HG03175 (cell line): ENCODE measurements around the gene HSD17B1.
"Not testable (repeated sequence)": the region's sequence is repeated elsewhere in the genome, so short reads cannot be mapped to it uniquely, and the experiment has no call there.

Experiments
- ATAC-seq: cut with Tn5 transposase; IDR thresholded peaks from one replicate; pipeline ENCODE4 v1.9.1; 2021; ENCODE audit warnings: mild to moderate bottlenecking, moderate library complexity; ENCODE audit not compliant: unreplicated experiment

Gene HSD17B1

GRCh38 chr17:42545755-42546505, 6.8 kb upstream of the HSD17B1 start:
- ATAC-seq, result not testable (repeated sequence)

GRCh38 chr17:42547001-42547461, 5.7 kb upstream of the HSD17B1 start:
- ATAC-seq, result no peak

GRCh38 chr17:42547698-42548069, 5.0 kb upstream of the HSD17B1 start:
- no peak for ATAC-seq

GRCh38 chr17:42548070-42548837, 4.5 kb upstream of the HSD17B1 start:
- ATAC-seq, result peak; percentile 61

GRCh38 chr17:42548993-42549755, 3.5 kb upstream of the HSD17B1 start:
- no peak for ATAC-seq

- no peak for ATAC-seq
These were observed 567 bp downstream of the HSD17B1 start for GRCh38 chr17:42553161-42553818.

- no peak for ATAC-seq
These were observed 1.1 kb downstream of the HSD17B1 start for GRCh38 chr17:42553866-42554249.

GRCh38 chr17:42554250-42555121, 1.8 kb downstream of the HSD17B1 start:
- ATAC-seq, result peak; percentile 82

GRCh38 chr17:42555122-42555622, 2.4 kb downstream of the HSD17B1 start:
- no peak for ATAC-seq

- ATAC-seq, result not testable (repeated sequence)
These were observed 3.4 kb downstream of the HSD17B1 start for GRCh38 chr17:42555961-42556617.

- no peak for ATAC-seq
These were observed 6.4 kb downstream of the HSD17B1 start for GRCh38 chr17:42559075-42559474.

- ATAC-seq, result no peak
These were observed 7.5 kb downstream of the HSD17B1 start for GRCh38 chr17:42560246-42560645.

- ATAC-seq, result peak; percentile 67
These were observed 9.2 kb downstream of the HSD17B1 start, which contains the start of gene COASY for GRCh38 chr17:42561897-42562387. TSS of gene COASY (plus strand) at chr17:42562148. CDS start at chr17:42562623, 475 bp downstream.

- no peak for ATAC-seq
These were observed 9.8 kb downstream of the HSD17B1 start for GRCh38 chr17:42562388-42563142.

- no peak for ATAC-seq
These were observed 10.4 kb downstream of the HSD17B1 start for GRCh38 chr17:42563143-42563509.

GRCh38 chr17:42563543-42563942, 10.8 kb downstream of the HSD17B1 start:
- ATAC-seq, result no peak

GRCh38 chr17:42563950-42564349, 11.2 kb downstream of the HSD17B1 start:
- ATAC-seq, result no peak

GRCh38 chr17:42564815-42565522, 12.2 kb downstream of the HSD17B1 start:
- ATAC-seq, result no peak
